ENCODE results near the gene TMCO1.

GRCh38 chr1:165688046-165688445 lies 80.6 kb downstream of the TMCO1 start:
- TF ChIP-seq, protein P1, sequence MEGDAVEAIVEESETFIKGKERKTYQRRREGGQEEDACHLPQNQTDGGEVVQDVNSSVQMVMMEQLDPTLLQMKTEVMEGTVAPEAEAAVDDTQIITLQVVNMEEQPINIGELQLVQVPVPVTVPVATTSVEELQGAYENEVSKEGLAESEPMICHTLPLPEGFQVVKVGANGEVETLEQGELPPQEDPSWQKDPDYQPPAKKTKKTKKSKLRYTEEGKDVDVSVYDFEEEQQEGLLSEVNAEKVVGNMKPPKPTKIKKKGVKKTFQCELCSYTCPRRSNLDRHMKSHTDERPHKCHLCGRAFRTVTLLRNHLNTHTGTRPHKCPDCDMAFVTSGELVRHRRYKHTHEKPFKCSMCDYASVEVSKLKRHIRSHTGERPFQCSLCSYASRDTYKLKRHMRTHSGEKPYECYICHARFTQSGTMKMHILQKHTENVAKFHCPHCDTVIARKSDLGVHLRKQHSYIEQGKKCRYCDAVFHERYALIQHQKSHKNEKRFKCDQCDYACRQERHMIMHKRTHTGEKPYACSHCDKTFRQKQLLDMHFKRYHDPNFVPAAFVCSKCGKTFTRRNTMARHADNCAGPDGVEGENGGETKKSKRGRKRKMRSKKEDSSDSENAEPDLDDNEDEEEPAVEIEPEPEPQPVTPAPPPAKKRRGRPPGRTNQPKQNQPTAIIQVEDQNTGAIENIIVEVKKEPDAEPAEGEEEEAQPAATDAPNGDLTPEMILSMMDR (conservative IDR thresholded peaks at IDR 0.05; ENCODE audit: low read depth, low read length), result no peak
- TF ChIP-seq EZH2phosphoT487 (IDR thresholded peaks at IDR 0.05; ENCODE audit: borderline replicate concordance, low read length) (no peak), EZH2 (IDR thresholded peaks at IDR 0.05; ENCODE audit: low read length, unreplicated experiment) (no peak)

Measured in PC-3 (cell line).